ENCODE results near the gene ABCA2. TPM values are rescaled to one million over a fixed set of nuclear protein-coding genes. Genes with fewer than 3 reads are reported as not detected.

The ABCA2 gene
- total and polyA plus RNA-seq, 4 donors, result 2.9 to 15.2 (median 12.3) TPM

- no peak for DNase-seq (ENCODE audit: low spot score)
- TF ChIP-seq HNF4G (IDR thresholded peaks at IDR 0.05) (no peak), REST (IDR thresholded peaks at IDR 0.05) (no peak), TAF1 (conservative IDR thresholded peaks at IDR 0.05) (no peak), FOXA1 (IDR thresholded peaks at IDR 0.05) (no peak), JUND (IDR thresholded peaks at IDR 0.05) (no peak), EGR1 (IDR thresholded peaks at IDR 0.05; ENCODE audit: low read depth in 2 of 2) (no peak), GABPA (IDR thresholded peaks at IDR 0.05 in 1 of 2, conservative IDR thresholded peaks at IDR 0.05 in 1 of 2) (no peak), YY1 (IDR thresholded peaks at IDR 0.05) (no peak), NR2F2 (IDR thresholded peaks at IDR 0.05) (no peak)
- TF ChIP-seq, protein P1, sequence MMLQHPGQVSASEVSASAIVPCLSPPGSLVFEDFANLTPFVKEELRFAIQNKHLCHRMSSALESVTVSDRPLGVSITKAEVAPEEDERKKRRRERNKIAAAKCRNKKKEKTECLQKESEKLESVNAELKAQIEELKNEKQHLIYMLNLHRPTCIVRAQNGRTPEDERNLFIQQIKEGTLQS (IDR thresholded peaks at IDR 0.05), result no peak
- TF ChIP-seq, protein P2, sequence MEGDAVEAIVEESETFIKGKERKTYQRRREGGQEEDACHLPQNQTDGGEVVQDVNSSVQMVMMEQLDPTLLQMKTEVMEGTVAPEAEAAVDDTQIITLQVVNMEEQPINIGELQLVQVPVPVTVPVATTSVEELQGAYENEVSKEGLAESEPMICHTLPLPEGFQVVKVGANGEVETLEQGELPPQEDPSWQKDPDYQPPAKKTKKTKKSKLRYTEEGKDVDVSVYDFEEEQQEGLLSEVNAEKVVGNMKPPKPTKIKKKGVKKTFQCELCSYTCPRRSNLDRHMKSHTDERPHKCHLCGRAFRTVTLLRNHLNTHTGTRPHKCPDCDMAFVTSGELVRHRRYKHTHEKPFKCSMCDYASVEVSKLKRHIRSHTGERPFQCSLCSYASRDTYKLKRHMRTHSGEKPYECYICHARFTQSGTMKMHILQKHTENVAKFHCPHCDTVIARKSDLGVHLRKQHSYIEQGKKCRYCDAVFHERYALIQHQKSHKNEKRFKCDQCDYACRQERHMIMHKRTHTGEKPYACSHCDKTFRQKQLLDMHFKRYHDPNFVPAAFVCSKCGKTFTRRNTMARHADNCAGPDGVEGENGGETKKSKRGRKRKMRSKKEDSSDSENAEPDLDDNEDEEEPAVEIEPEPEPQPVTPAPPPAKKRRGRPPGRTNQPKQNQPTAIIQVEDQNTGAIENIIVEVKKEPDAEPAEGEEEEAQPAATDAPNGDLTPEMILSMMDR (IDR thresholded peaks at IDR 0.05; ENCODE audit: low read depth, low read length, missing input control), result no peak
- no peak overlapping the region for H3K27ac ChIP-seq (ENCODE audit: low read depth in 1 of 2, low read length in 2 of 2)
- H3K9ac ChIP-seq (ENCODE audit: low read depth in 1 of 2, low read length in 2 of 2), result no peak overlapping the region
- no peaks in the 10 kb centered on the region for H3K9me3 ChIP-seq (ENCODE audit: control insufficient read depth in 4 of 4, low read length in 3 of 4)
- H3K4me1 ChIP-seq (ENCODE audit: control insufficient read depth in 4 of 4, insufficient read depth in 4 of 4, low read length in 3 of 4), result peaks cover 11 to 28% (median 22%) of the 10 kb centered on the region in 4 donors
- no peaks in the 10 kb centered on the region for H3K27me3 ChIP-seq (ENCODE audit: control insufficient read depth in 4 of 4, insufficient read depth in 4 of 4, low read length in 3 of 4)
- WGBS, result 95% methylated on average over 34 of the region's 34 CpGs
- no peak overlapping the region for H3K4me3 ChIP-seq (ENCODE audit: low read depth in 1 of 3, low read length in 3 of 3)
- H3K36me3 ChIP-seq (ENCODE audit: control insufficient read depth in 4 of 4, insufficient read depth in 3 of 4, low read depth in 1 of 4, low read length in 3 of 4), result peaks cover 2 to 22% (median 12%) of the 10 kb centered on the region in 4 donors
Observed at GRCh38 chr9:137019891-137020683, 8.0 kb downstream of the ABCA2 start.

DNA sequence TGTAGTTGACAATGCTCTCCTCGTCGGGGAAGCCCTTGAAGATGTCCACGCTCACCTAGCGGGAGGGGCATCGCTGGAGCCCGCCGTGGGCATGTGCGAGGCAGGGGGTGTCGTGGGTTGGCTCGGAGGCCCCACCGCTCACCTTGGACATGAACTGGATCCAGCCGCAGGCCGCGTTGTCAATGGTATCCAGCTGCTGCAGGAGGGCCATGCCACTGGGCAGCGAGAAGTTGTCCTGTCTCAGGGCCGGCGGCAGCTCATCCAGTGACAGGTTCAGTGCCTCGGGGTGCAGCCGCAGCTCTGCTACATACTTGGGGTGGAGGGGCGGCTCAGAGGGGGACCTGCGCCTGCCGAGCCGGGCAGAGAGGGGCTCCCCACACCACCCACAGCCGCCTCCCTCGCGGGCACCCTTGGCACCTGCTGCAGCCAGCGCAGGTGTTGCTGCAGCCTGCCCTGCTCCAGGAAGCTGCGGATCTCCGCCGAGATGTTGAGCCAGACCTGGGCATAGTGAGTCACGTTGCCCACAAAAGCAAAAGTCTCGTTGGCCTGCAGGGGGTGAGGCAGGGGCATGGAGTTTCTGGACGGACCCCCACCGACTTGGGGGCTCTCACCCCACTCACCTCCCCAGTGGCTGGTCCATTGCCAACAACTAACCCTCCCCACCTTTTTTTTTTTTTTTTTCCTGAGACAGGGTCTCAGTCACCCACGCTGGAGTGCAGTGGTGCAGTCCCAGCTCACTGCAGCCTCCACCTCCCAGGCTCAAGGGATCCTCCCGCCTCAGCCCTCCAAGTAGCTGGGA is 9.1 kb downstream of the ABCA2 start:
- no peaks in the 10 kb centered on the region for H3K27me3 ChIP-seq (ENCODE audit: control insufficient read depth in 4 of 4, insufficient read depth in 4 of 4, low read length in 3 of 4)
- H3K27ac ChIP-seq (ENCODE audit: low read depth in 1 of 2, low read length in 2 of 2), result no peak overlapping the region
- no peak overlapping the region for H3K4me3 ChIP-seq (ENCODE audit: low read depth in 1 of 3, low read length in 3 of 3)
- WGBS, result 95% methylated on average over 36 of the region's 36 CpGs
- no peak overlapping the region for H3K9ac ChIP-seq (ENCODE audit: low read depth in 1 of 2, low read length in 2 of 2)
- no peaks in the 10 kb centered on the region for H3K9me3 ChIP-seq (ENCODE audit: control insufficient read depth in 4 of 4, low read length in 3 of 4)
- no peak for DNase-seq (ENCODE audit: low spot score)
- H3K4me1 ChIP-seq (ENCODE audit: control insufficient read depth in 4 of 4, insufficient read depth in 4 of 4, low read length in 3 of 4), result peaks cover 11 to 18% (median 16%) of the 10 kb centered on the region in 4 donors
- peaks cover 2 to 28% (median 12%) of the 10 kb centered on the region in 4 donors for H3K36me3 ChIP-seq (ENCODE audit: control insufficient read depth in 4 of 4, insufficient read depth in 3 of 4, low read depth in 1 of 4, low read length in 3 of 4)
- TF ChIP-seq HNF4A (conservative IDR thresholded peaks at IDR 0.05) (no peak), HNF4G (IDR thresholded peaks at IDR 0.05) (no peak), RAD21 (IDR thresholded peaks at IDR 0.05) (no peak), GABPA (IDR thresholded peaks at IDR 0.05 in 1 of 2, conservative IDR thresholded peaks at IDR 0.05 in 1 of 2) (no peak)

All from liver (tissue), 9 donors.